K562 (cell line): ENCODE results near the gene COPE. TPM values are rescaled to one million over a fixed set of nuclear protein-coding genes. Genes with fewer than 3 reads are reported as not detected.

Source experiments
- ADNP ChIP-seq: fragments of 200-800 bp; sonication (Bioruptor generic); IDR thresholded peaks from 2 replicates; pipeline ENCODE4 v1.6.1; 2016; ENCODE audit warnings: missing genetic modification characterization, missing compliant biosample characterization
- ATF3 ChIP-seq, 2 experiments: fragments of 450-650 bp in 1 of 2; sonication (generic) in 1 of 2; formaldehyde crosslinking in 1 of 2; IDR thresholded peaks in 1 of 2; conservative IDR thresholded peaks in 1 of 2; 2 replicates each; pipeline versions ENCODE4 v1.6.1 to v1.8.1; 2016 to 2023; ENCODE audit warnings: mild to moderate bottlenecking in 2 of 2, moderate library complexity in 2 of 2, inconsistent platforms in 1 of 2, missing genetic modification reagents in 1 of 2
- CREM ChIP-seq: IDR thresholded peaks from 2 replicates; pipeline ENCODE4 v1.6.1; 2014; ENCODE audit warnings: antibody characterized with exemption, low read depth
- CXXC5 ChIP-seq: fragments of 250-450 bp; sonication (Bioruptor Pico); IDR thresholded peaks from 2 replicates; pipeline ENCODE4 v1.8.0; 2022; ENCODE audit warnings: inconsistent platforms, mild to moderate bottlenecking, moderate library complexity
- ETV5 ChIP-seq: sonication (generic); formaldehyde crosslinking; IDR thresholded peaks from 2 replicates; pipeline ENCODE4 v1.4.0; 2020; ENCODE audit warnings: low read depth, mild to moderate bottlenecking, missing genetic modification reagents
- GATAD2A ChIP-seq: fragments of 450-650 bp; IDR thresholded peaks from 2 replicates; pipeline ENCODE4 v1.6.1; 2017
- HMGN3 ChIP-seq: IDR thresholded peaks from 2 replicates; pipeline ENCODE4 v1.6.1; 2011; ENCODE audit warnings: borderline replicate concordance, low read depth, mild to moderate bottlenecking, mixed read lengths, low read length; ENCODE audit not compliant: insufficient read length; ENCODE audit errors: extremely low read depth
- ILK ChIP-seq: fragments of 450-650 bp; IDR thresholded peaks from 2 replicates; pipeline ENCODE4 v1.6.1; 2016; ENCODE audit warnings: missing genetic modification characterization, low read depth, mild to moderate bottlenecking, missing compliant biosample characterization, moderate library complexity, borderline replicate concordance
- MAZ ChIP-seq, 2 experiments: fragments of 450-650 bp in 1 of 2; sonication (generic) in 1 of 2; formaldehyde crosslinking; IDR thresholded peaks in 1 of 2; conservative IDR thresholded peaks in 1 of 2; 2 replicates each; pipeline versions ENCODE4 v1.4.0 to v1.5.0; 2020; ENCODE audit warnings: mild to moderate bottlenecking in 1 of 2, missing genetic modification reagents in 1 of 2
- MBD1 ChIP-seq: fragments of 250-450 bp; sonication (Bioruptor Pico); IDR thresholded peaks from 2 replicates; pipeline ENCODE4 v1.8.0; 2022; ENCODE audit warnings: inconsistent platforms
- MTA3 ChIP-seq: fragments of 450-650 bp; formaldehyde crosslinking; IDR thresholded peaks from 2 replicates; pipeline ENCODE4 v1.6.1; 2017; ENCODE audit warnings: mild to moderate bottlenecking, borderline replicate concordance
- POLR2AphosphoS5 ChIP-seq: IDR thresholded peaks from 2 replicates; pipeline ENCODE4 v1.6.1; 2011; ENCODE audit warnings: mild to moderate bottlenecking, low read depth, low read length, moderate library complexity; ENCODE audit not compliant: control insufficient read depth, insufficient read depth
- POLR2G ChIP-seq: fragments of 200-400 bp; formaldehyde crosslinking; IDR thresholded peaks from 2 replicates; pipeline ENCODE4 v1.6.1; 2017; ENCODE audit warnings: low read depth, mild to moderate bottlenecking, antibody characterized with exemption, low read length, moderate library complexity
- RNF2 ChIP-seq: sonication (generic); IDR thresholded peaks from 2 replicates; pipeline ENCODE4 v1.6.1; 2016
- SMAD4 ChIP-seq: fragments of 250-450 bp; sonication (Bioruptor Pico); conservative IDR thresholded peaks from 2 replicates; pipeline ENCODE4 v1.8.0; 2021; ENCODE audit warnings: inconsistent platforms, mild to moderate bottlenecking, moderate library complexity
- TEAD4 ChIP-seq, 2 experiments: sonication (generic) in 1 of 2; formaldehyde crosslinking in 1 of 2; IDR thresholded peaks; 2 replicates each; pipeline versions ENCODE4 v1.6.1 to v1.8.0; 2012 to 2022; ENCODE audit warnings: borderline replicate concordance in 1 of 2, inconsistent platforms in 1 of 2, low read length in 1 of 2, mild to moderate bottlenecking in 1 of 2, missing genetic modification reagents in 1 of 2
- polyA plus RNA-seq, 8 experiments: library from polyadenylated mRNA; depleted of rRNA in 4 of 8; stranded (reverse) in 5 of 8; unstranded in 3 of 8; fragments of >200 nt; fragmentation: Nextera tagmentation in 2 of 8; fragmentation: Illumina TruSeq in 1 of 8; extraction: Ambion mirVana in 2 of 8; extraction: Trizol in 1 of 8; gene quantifications; 2 replicates each; pipeline versions ENCODE4 v1.2.1 to v1.2.3, GENCODE V29; 2011 to 2014; ENCODE audit warnings: inconsistent platforms in 1 of 8, missing spikeins in 1 of 8
- total RNA-seq, 7 experiments: library from RNA; depleted of rRNA in 6 of 7; stranded (reverse); fragments of >200 nt in 6 of 7; fragmentation: Illumina TruSeq in 2 of 7; extraction: Trizol in 2 of 7; gene quantifications; 2 replicates each; pipeline versions ENCODE4 v1.2.1 to v1.2.3, GENCODE V29; 2011 to 2021; ENCODE audit warnings: low replicate concordance in 1 of 7
- TF ChIP-seq, protein P1 (sequence below): IDR thresholded peaks from 2 replicates; pipeline ENCODE4 v1.6.1; 2011; ENCODE audit warnings: borderline replicate concordance, low read depth, mild to moderate bottlenecking, moderate library complexity, low read length; ENCODE audit not compliant: insufficient read depth, poor library complexity, severe bottlenecking
- TF ChIP-seq, protein P2 (sequence below), 2 experiments: fragments of 200-800 bp in 1 of 2; sonication (Bioruptor generic) in 1 of 2; sonication (generic) in 1 of 2; formaldehyde crosslinking in 1 of 2; IDR thresholded peaks in 1 of 2; conservative IDR thresholded peaks in 1 of 2; 2 replicates each; pipeline versions ENCODE4 v1.5.0 to v1.6.1; 2016 to 2020; ENCODE audit warnings: missing compliant biosample characterization in 1 of 2, missing genetic modification characterization in 1 of 2, missing genetic modification reagents in 1 of 2

Gene COPE
- total and polyA plus RNA-seq, 9 of the 15 experiments (the other 6 are each of a cell fraction or from before 2014, with no cell fraction given) = 5.8 to 273 (median 147) TPM

DNA sequence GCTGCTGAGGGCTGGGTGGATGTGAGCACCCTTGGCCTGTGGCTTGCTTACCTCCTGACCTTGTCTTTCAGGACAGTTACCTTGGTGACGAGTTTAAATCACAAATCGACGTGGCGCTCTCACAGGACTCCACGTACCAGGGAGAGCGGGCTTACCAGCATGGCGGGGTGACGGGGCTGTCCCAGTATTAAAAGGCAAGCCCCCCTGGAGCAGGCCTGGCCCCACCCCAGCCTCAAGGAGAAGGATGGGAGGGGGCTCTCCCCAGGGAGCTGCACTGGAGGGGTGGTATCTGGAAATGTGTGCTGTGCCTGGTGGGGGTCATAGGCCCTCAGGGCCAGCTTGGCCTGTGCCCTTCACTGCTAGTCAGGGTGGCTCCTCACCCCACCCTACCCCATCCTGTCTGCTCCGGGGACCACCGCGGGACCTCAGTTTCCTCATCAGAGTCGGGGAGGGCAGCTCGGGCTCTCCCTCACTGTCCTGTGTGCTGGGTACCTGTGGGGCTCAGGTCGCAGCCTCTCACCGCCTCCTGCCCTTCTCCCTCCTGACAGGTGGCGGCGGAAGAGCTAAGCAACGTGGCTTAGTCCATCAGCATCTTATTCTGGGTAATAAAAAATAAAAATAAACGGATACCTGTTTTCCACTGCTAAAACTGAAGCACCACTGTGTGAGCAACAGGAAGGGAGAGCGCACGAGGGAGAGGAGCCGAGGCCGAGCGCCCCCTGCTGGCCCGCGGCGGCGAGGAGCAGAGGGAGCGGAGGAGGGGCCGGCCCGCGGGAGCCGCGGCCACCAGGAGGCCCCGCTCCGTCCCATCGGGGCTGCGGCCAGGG, 53.0 kb downstream of the COPE start (continued):
- TF ChIP-seq, protein P1, sequence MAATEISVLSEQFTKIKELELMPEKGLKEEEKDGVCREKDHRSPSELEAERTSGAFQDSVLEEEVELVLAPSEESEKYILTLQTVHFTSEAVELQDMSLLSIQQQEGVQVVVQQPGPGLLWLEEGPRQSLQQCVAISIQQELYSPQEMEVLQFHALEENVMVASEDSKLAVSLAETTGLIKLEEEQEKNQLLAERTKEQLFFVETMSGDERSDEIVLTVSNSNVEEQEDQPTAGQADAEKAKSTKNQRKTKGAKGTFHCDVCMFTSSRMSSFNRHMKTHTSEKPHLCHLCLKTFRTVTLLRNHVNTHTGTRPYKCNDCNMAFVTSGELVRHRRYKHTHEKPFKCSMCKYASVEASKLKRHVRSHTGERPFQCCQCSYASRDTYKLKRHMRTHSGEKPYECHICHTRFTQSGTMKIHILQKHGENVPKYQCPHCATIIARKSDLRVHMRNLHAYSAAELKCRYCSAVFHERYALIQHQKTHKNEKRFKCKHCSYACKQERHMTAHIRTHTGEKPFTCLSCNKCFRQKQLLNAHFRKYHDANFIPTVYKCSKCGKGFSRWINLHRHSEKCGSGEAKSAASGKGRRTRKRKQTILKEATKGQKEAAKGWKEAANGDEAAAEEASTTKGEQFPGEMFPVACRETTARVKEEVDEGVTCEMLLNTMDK = peak; percentile 99
- TF ChIP-seq ETV5 (CRISPR knock-in tag) = 0 out of 2 replicates have a peak, but pooled peaks have one; percentile 25
- peak; percentile 62 for TF ChIP-seq CXXC5 (CRISPR knock-in tag)
- TF ChIP-seq, protein P2, sequence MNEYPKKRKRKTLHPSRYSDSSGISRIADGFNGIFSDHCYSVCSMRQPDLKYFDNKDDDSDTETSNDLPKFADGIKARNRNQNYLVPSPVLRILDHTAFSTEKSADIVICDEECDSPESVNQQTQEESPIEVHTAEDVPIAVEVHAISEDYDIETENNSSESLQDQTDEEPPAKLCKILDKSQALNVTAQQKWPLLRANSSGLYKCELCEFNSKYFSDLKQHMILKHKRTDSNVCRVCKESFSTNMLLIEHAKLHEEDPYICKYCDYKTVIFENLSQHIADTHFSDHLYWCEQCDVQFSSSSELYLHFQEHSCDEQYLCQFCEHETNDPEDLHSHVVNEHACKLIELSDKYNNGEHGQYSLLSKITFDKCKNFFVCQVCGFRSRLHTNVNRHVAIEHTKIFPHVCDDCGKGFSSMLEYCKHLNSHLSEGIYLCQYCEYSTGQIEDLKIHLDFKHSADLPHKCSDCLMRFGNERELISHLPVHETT (CRISPR knock-in tag; conservative IDR thresholded peaks at IDR 0.05 in 1 of 2, IDR thresholded peaks at IDR 0.05 in 1 of 2) = 0 out of 4 replicates have a peak, but pooled peaks of 1 of the 2 experiments have one; percentile 43
- peak; percentile 19; the same call in 1 of the 2 replicates for TF ChIP-seq TEAD4 (IDR thresholded peaks at IDR 0.05; ENCODE audit: low read length)
- TF ChIP-seq TEAD4 (CRISPR knock-in tag; IDR thresholded peaks at IDR 0.05; ENCODE audit: borderline replicate concordance) = no peak
- TF ChIP-seq POLR2AphosphoS5 = peak; percentile 71
- TF ChIP-seq MTA3 = 0 out of 2 replicates have a peak, but pooled peaks have one; percentile 36
- TF ChIP-seq CREM = 0 out of 2 replicates have a peak, but pooled peaks have one; percentile 37
- no peak for TF ChIP-seq RNF2
- TF ChIP-seq ATF3 (IDR thresholded peaks at IDR 0.05) = no peak
- no peak for TF ChIP-seq ATF3 (CRISPR knock-in tag; conservative IDR thresholded peaks at IDR 0.05)
- no peak for TF ChIP-seq ILK (tag)
- no peak for TF ChIP-seq ADNP (tag)
- TF ChIP-seq MBD1 (CRISPR knock-in tag) = no peak
- peak; percentile 81 for TF ChIP-seq HMGN3
- TF ChIP-seq MAZ (CRISPR knock-in tag; conservative IDR thresholded peaks at IDR 0.05 in 1 of 2, IDR thresholded peaks at IDR 0.05 in 1 of 2) = peak; percentile 61 to 88
- 0 out of 2 replicates have a peak, but pooled peaks have one; percentile 50 for TF ChIP-seq POLR2G
- TF ChIP-seq SMAD4 (CRISPR knock-in tag) = 0 out of 2 replicates have a peak, but pooled peaks have one; percentile 29
- peak; percentile 76 for TF ChIP-seq GATAD2A
